MM.1S (cell line): Measurements from ENCODE around the gene RASGRP2.

Source experiments
- EZH2phosphoT487 ChIP-seq: fragments of 300-600 bp; sonication (generic); IDR thresholded peaks from 2 replicates; pipeline ENCODE4 v1.6.1; 2018; ENCODE audit warnings: antibody characterized with exemption, low read length
- TF ChIP-seq, protein P1 (sequence below): fragments of 300-600 bp; sonication (generic); IDR thresholded peaks from 2 replicates; pipeline ENCODE4 v1.5.1; 2016; ENCODE audit warnings: antibody characterized with exemption, low read length, mixed read lengths

- TF ChIP-seq, protein P1, sequence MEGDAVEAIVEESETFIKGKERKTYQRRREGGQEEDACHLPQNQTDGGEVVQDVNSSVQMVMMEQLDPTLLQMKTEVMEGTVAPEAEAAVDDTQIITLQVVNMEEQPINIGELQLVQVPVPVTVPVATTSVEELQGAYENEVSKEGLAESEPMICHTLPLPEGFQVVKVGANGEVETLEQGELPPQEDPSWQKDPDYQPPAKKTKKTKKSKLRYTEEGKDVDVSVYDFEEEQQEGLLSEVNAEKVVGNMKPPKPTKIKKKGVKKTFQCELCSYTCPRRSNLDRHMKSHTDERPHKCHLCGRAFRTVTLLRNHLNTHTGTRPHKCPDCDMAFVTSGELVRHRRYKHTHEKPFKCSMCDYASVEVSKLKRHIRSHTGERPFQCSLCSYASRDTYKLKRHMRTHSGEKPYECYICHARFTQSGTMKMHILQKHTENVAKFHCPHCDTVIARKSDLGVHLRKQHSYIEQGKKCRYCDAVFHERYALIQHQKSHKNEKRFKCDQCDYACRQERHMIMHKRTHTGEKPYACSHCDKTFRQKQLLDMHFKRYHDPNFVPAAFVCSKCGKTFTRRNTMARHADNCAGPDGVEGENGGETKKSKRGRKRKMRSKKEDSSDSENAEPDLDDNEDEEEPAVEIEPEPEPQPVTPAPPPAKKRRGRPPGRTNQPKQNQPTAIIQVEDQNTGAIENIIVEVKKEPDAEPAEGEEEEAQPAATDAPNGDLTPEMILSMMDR, result no peak
- TF ChIP-seq EZH2phosphoT487, result no peak
Observed at GRCh38 chr11:64752175-64752970, 8.4 kb upstream of the RASGRP2 start.
